ENCODE results near the gene MLLT3.
"Not testable (repeated sequence)": the region's sequence is repeated elsewhere in the genome, so short reads cannot be mapped to it uniquely, and the experiment has no call there.

MLLT3 gene

GRCh38 chr9:20622330-20623020 is at the start of gene MLLT3:
TSS of gene MLLT3 (minus strand) at chr9:20622499.
- DNase-seq: peak; percentile 82

GRCh38 chr9:20671635-20672034 is 49.3 kb upstream of the MLLT3 start:
- no peak for DNase-seq

- no peak for DNase-seq
Observed at GRCh38 chr9:20670395-20670794, 48.1 kb upstream of the MLLT3 start.

- no peak for DNase-seq
Observed at GRCh38 chr9:20664501-20664900, 42.2 kb upstream of the MLLT3 start.

GRCh38 chr9:20663133-20663532 is 40.8 kb upstream of the MLLT3 start:
- no peak for DNase-seq

GRCh38 chr9:20662156-20662555 is 39.9 kb upstream of the MLLT3 start:
- DNase-seq: no peak

- DNase-seq: no peak
Observed at GRCh38 chr9:20659474-20659967, 37.2 kb upstream of the MLLT3 start.

GRCh38 chr9:20658677-20659473 is 36.6 kb upstream of the MLLT3 start:
- no peak for DNase-seq

- not testable (repeated sequence) for DNase-seq
Observed at GRCh38 chr9:20658246-20658667, 36.0 kb upstream of the MLLT3 start.

- DNase-seq: no peak
Observed at GRCh38 chr9:20651939-20652338, 29.6 kb upstream of the MLLT3 start.

GRCh38 chr9:20650750-20651299 is 28.5 kb upstream of the MLLT3 start:
- no peak for DNase-seq

GRCh38 chr9:20650313-20650712 is 28.0 kb upstream of the MLLT3 start:
- no peak for DNase-seq

- DNase-seq: no peak
Observed at GRCh38 chr9:20649381-20649780, 27.1 kb upstream of the MLLT3 start.

- DNase-seq: no peak
Observed at GRCh38 chr9:20646656-20647055, 24.4 kb upstream of the MLLT3 start.

GRCh38 chr9:20643660-20644059 is 21.4 kb upstream of the MLLT3 start:
- DNase-seq: no peak

GRCh38 chr9:20642045-20642444 is 19.7 kb upstream of the MLLT3 start:
- no peak for DNase-seq

GRCh38 chr9:20640331-20641187 is 18.3 kb upstream of the MLLT3 start:
- peak; percentile 70 for DNase-seq

- no peak for DNase-seq
Observed at GRCh38 chr9:20636888-20637440, 14.7 kb upstream of the MLLT3 start.

- DNase-seq: no peak
Observed at GRCh38 chr9:20634895-20635294, 12.6 kb upstream of the MLLT3 start.

- no peak for DNase-seq
Observed at GRCh38 chr9:20632705-20633104, 10.4 kb upstream of the MLLT3 start.

- no peak for DNase-seq
Observed at GRCh38 chr9:20630241-20630943, 8.1 kb upstream of the MLLT3 start.

- no peak for DNase-seq
Observed at GRCh38 chr9:20625003-20625349, 2.7 kb upstream of the MLLT3 start.
